Measurements from ENCODE around the gene GPR39.

DNA sequence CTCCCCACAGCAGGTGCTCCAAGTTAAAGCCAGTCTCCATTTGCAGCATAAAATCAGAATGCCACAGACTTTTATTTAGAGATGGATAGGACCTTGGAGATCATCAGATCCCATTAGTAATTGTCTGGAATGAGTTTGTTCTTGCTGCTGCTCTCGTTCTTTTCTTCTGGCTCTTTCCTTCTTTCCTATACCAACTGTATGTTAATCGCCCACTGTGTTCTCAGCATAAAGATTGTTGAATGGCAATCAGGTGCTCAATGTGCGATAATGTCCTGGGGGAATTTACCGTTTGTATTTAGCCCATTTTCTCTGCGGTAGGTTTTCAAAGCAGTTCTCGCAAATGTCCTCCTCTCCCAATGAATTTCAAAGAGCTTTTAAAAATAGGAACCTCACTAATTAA is 3.3 kb downstream of the GPR39 start:
- TF ChIP-seq, protein P1, sequence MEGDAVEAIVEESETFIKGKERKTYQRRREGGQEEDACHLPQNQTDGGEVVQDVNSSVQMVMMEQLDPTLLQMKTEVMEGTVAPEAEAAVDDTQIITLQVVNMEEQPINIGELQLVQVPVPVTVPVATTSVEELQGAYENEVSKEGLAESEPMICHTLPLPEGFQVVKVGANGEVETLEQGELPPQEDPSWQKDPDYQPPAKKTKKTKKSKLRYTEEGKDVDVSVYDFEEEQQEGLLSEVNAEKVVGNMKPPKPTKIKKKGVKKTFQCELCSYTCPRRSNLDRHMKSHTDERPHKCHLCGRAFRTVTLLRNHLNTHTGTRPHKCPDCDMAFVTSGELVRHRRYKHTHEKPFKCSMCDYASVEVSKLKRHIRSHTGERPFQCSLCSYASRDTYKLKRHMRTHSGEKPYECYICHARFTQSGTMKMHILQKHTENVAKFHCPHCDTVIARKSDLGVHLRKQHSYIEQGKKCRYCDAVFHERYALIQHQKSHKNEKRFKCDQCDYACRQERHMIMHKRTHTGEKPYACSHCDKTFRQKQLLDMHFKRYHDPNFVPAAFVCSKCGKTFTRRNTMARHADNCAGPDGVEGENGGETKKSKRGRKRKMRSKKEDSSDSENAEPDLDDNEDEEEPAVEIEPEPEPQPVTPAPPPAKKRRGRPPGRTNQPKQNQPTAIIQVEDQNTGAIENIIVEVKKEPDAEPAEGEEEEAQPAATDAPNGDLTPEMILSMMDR (IDR thresholded peaks at IDR 0.05): no peak
- no peak for TF ChIP-seq POLR2A (IDR thresholded peaks at IDR 0.05)

All from body of pancreas (tissue), 4 donors.